ENCODE results near the gene KCNJ13.

- no peak for TF ChIP-seq CTCF (tag by site-specific recombination; IDR thresholded peaks at IDR 0.05)
- TF ChIP-seq PRDM10 (tag by site-specific recombination; IDR thresholded peaks at IDR 0.05): no peak
Observed at GRCh38 chr2:232798187-232798586, 21.8 kb upstream of the KCNJ13 start.
